K562 (cell line): ENCODE results near the gene CDKN1C. TPM values are rescaled to one million over a fixed set of nuclear protein-coding genes. Genes with fewer than 3 reads are reported as not detected.

Experiments
- ATAC-seq: fragments of 200-7000 bp; cut with Tn5 transposase; 3 replicates; pipeline ENCODE4 v1.9.1; 2020; ENCODE audit warnings: moderate library complexity
- BruUV-seq: library from RNA; stranded (reverse); fragments of 400-500 nt; replicated peaks from 2 replicates; lab custom pipeline; 2021; lab: Mats Ljungman, UMichigan
- CTCF ChIA-PET: fragments of 300-600 bp; formaldehyde crosslinking; extraction: SDS; loops from one replicate; lab custom pipeline; 2021; ENCODE audit warnings: low intra/inter-chr PET ratio; lab: Yijun Ruan, JAX
- POLR2A ChIA-PET: fragments of 300-600, 350-650 bp; sonication (Branson Sonifier 250); formaldehyde crosslinking; extraction: SDS; loops from one replicate; lab custom pipeline; 2021; ENCODE audit warnings: antibody characterized with exemption, inconsistent platforms; lab: Yijun Ruan, JAX
- DNase-seq, 4 experiments: peaks; one replicate each; pipeline versions ENCODE4 v3.0.0 to v3.0.0-alpha.2; 2011 to 2018; ENCODE audit warnings: low spot score in 3 of 4, mixed read lengths in 3 of 4; ENCODE audit errors: extremely low read depth in 1 of 4
- FAIRE-seq: peaks from 2 replicates; lab custom pipeline; 2011; peaks lifted over from hg19 to GRCh38; lab: Jason Lieb, UNC
- H2AFZ ChIP-seq: 2 replicates; pipeline ENCODE4 v1.6.0; 2011; ENCODE audit warnings: low read depth, low read length, control low read depth, inconsistent platforms
- H3K27ac ChIP-seq: fragments of 200-600 bp; 3 replicates; pipeline ENCODE4 v1.8.0; 2011; ENCODE audit warnings: low read depth, mild to moderate bottlenecking, control low read depth, inconsistent platforms, low read length, moderate library complexity, mixed read lengths; ENCODE audit errors: extremely low read depth
- H3K27me3 ChIP-seq, 2 experiments: fragments of 300-600 bp in 1 of 2; 2 replicates in 1 of 2; 3 replicates in 1 of 2; pipeline versions ENCODE4 v1.6.0 to v1.8.0; 2011; ENCODE audit warnings: inconsistent platforms in 2 of 2, low read length in 2 of 2, mild to moderate bottlenecking in 1 of 2, mixed read lengths in 1 of 2, moderate library complexity in 1 of 2; ENCODE audit not compliant: control insufficient read depth in 2 of 2, insufficient read depth in 2 of 2
- H3K36me3 ChIP-seq: fragments of 300-600 bp; 3 replicates; pipeline ENCODE4 v1.8.0; 2011; ENCODE audit warnings: mild to moderate bottlenecking, low read length, inconsistent platforms; ENCODE audit not compliant: control insufficient read depth, insufficient read depth
- H3K4me1 ChIP-seq, 2 experiments: fragments of 200-600 bp in 1 of 2; replicated peaks in 1 of 2; 2 replicates in 1 of 2; 3 replicates in 1 of 2; pipeline versions ENCODE4 v1.5.1 to v1.8.0; 2011; ENCODE audit warnings: inconsistent platforms in 2 of 2, low read length in 2 of 2, mild to moderate bottlenecking in 1 of 2, mixed read lengths in 1 of 2, moderate library complexity in 1 of 2; ENCODE audit not compliant: control insufficient read depth in 2 of 2, insufficient read depth in 2 of 2
- H3K4me2 ChIP-seq: 2 replicates; pipeline ENCODE4 v1.6.1; 2011; ENCODE audit warnings: low read length, control low read depth, inconsistent platforms, mixed read lengths; ENCODE audit not compliant: insufficient read depth
- H3K4me3 ChIP-seq: fragments of 200-600 bp; sonication (generic), shearing (Covaris generic); 2 replicates; pipeline ENCODE4 v1.5.1; 2016; ENCODE audit warnings: control low read depth, inconsistent platforms
- H3K79me2 ChIP-seq: fragments of 200-600 bp; 3 replicates; pipeline ENCODE4 v1.8.0; 2011; ENCODE audit warnings: low read length, inconsistent platforms; ENCODE audit not compliant: control insufficient read depth, insufficient read depth
- H3K9ac ChIP-seq, 2 experiments: 2 replicates each; pipeline versions ENCODE4 v1.6.0 to v1.6.1; 2011; ENCODE audit warnings: low read depth in 2 of 2, low read length in 2 of 2, control low read depth in 1 of 2, inconsistent platforms in 1 of 2, mild to moderate bottlenecking in 1 of 2, mixed read lengths in 1 of 2; ENCODE audit not compliant: insufficient read depth in 1 of 2
- H3K9me1 ChIP-seq: one replicate; pipeline ENCODE4 v1.6.0; 2011; ENCODE audit warnings: inconsistent platforms, mild to moderate bottlenecking, low read length, moderate library complexity; ENCODE audit not compliant: control insufficient read depth, insufficient read depth
- H3K9me3 ChIP-seq: replicated peaks from 2 replicates; pipeline ENCODE4 v1.5.1; 2011; ENCODE audit warnings: low read depth, low read length, inconsistent platforms; ENCODE audit not compliant: control insufficient read depth, insufficient read depth
- H4K20me1 ChIP-seq: replicated peaks from 2 replicates; pipeline ENCODE4 v1.6.1; 2011; ENCODE audit warnings: low read length, inconsistent platforms, mixed read lengths; ENCODE audit not compliant: control insufficient read depth, insufficient read depth
- DNMT1 ChIP-seq: fragments of 450-650 bp; IDR thresholded peaks from 2 replicates; pipeline ENCODE4 v1.6.1; 2016; ENCODE audit warnings: antibody characterized with exemption, mild to moderate bottlenecking
- DPF2 ChIP-seq: fragments of 450-650 bp; IDR thresholded peaks from 2 replicates; pipeline ENCODE4 v1.6.1; 2016
- ESRRB ChIP-seq: fragments of 250-450 bp; sonication (Bioruptor Pico); IDR thresholded peaks from 2 replicates; pipeline ENCODE4 v1.5.0; 2020; ENCODE audit warnings: mild to moderate bottlenecking, moderate library complexity, borderline replicate concordance
- GTF2B ChIP-seq: IDR thresholded peaks from 2 replicates; pipeline ENCODE4 v1.6.1; 2011; ENCODE audit not compliant: insufficient read length; ENCODE audit errors: extremely low read depth
- PBX2 ChIP-seq, 2 experiments: IDR thresholded peaks in 1 of 2; conservative IDR thresholded peaks in 1 of 2; 2 replicates each; pipeline ENCODE4 v1.6.1; 2016; ENCODE audit warnings: low read depth in 2 of 2, mild to moderate bottlenecking in 1 of 2, missing compliant biosample characterization in 1 of 2, missing genetic modification characterization in 1 of 2, moderate library complexity in 1 of 2
- POLR2G ChIP-seq: fragments of 200-400 bp; formaldehyde crosslinking; IDR thresholded peaks from 2 replicates; pipeline ENCODE4 v1.6.1; 2017; ENCODE audit warnings: low read depth, mild to moderate bottlenecking, antibody characterized with exemption, low read length, moderate library complexity
- POLR3G ChIP-seq: IDR thresholded peaks from 2 replicates; pipeline ENCODE4 v1.6.1; 2011; ENCODE audit not compliant: insufficient read length, insufficient replicate concordance; ENCODE audit errors: extremely low read depth
- SAFB2 ChIP-seq: fragments of 200-400 bp; formaldehyde crosslinking; IDR thresholded peaks from 2 replicates; pipeline ENCODE4 v1.6.1; 2018; ENCODE audit warnings: borderline replicate concordance, low read length, low read depth, moderate library complexity; ENCODE audit not compliant: severe bottlenecking
- USF2 ChIP-seq: sonication (generic); formaldehyde crosslinking; IDR thresholded peaks from 2 replicates; pipeline ENCODE4 v1.5.0; 2020; ENCODE audit warnings: missing genetic modification reagents
- YBX1 ChIP-seq: fragments of 450-650 bp; IDR thresholded peaks from 2 replicates; pipeline ENCODE4 v1.7.1; 2016; ENCODE audit warnings: mild to moderate bottlenecking
- ZNF444 ChIP-seq: fragments of 250-450 bp; sonication (Bioruptor Pico); IDR thresholded peaks from 2 replicates; pipeline ENCODE4 v1.4.0; 2020; ENCODE audit warnings: mild to moderate bottlenecking, moderate library complexity
- ZNF766 ChIP-seq: fragments of 200-800 bp; sonication (Bioruptor generic); conservative IDR thresholded peaks from 2 replicates; pipeline ENCODE4 v1.6.1; 2016; ENCODE audit warnings: missing genetic modification characterization, missing compliant biosample characterization
- WGBS: fragments of 100-300 bp; shearing (Covaris generic); methylation state at CpG from one replicate; pipeline ENCODE4 v1.1.6; 2016; ENCODE audit warnings: low coverage, mixed read lengths; ENCODE audit not compliant: insufficient coverage; ENCODE audit errors: missing lambda C conversion rate; 5-methylcytosine and 5-hydroxymethylcytosine counted together
- in situ Hi-C: fragments of 300-500 bp; cut with MboI; formaldehyde crosslinking; loops from 4 replicates; pipeline ENCODE4 v1.15.0; 2018; ENCODE audit warnings: inconsistent platforms, mixed read lengths
- intact Hi-C: fragments of 100-400 bp; cut with micrococcal nuclease; formaldehyde crosslinking; loops from 2 replicates; pipeline ENCODE4 v1.14.2; 2022
- polyA plus RNA-seq, 8 experiments: library from polyadenylated mRNA; depleted of rRNA in 4 of 8; stranded (reverse) in 5 of 8; unstranded in 3 of 8; fragments of >200 nt; fragmentation: Nextera tagmentation in 2 of 8; fragmentation: Illumina TruSeq in 1 of 8; extraction: Ambion mirVana in 2 of 8; extraction: Trizol in 1 of 8; gene quantifications; 2 replicates each; pipeline versions ENCODE4 v1.2.1 to v1.2.3, GENCODE V29; 2011 to 2014; ENCODE audit warnings: inconsistent platforms in 1 of 8, missing spikeins in 1 of 8
- total RNA-seq, 7 experiments: library from RNA; depleted of rRNA in 6 of 7; stranded (reverse); fragments of >200 nt in 6 of 7; fragmentation: Illumina TruSeq in 2 of 7; extraction: Trizol in 2 of 7; gene quantifications; 2 replicates each; pipeline versions ENCODE4 v1.2.1 to v1.2.3, GENCODE V29; 2011 to 2021; ENCODE audit warnings: low replicate concordance in 1 of 7

The CDKN1C gene
- total and polyA plus RNA-seq, 9 of the 15 experiments (the other 6 are each of a cell fraction or from before 2014, with no cell fraction given), result 2.8 to 21.1 (median 9.3) TPM

GRCh38 chr11:2838676-2839294 lies 46.8 kb downstream of the CDKN1C start (continued):
- TF ChIP-seq GTF2B, result no peak
- TF ChIP-seq DNMT1, result no peak
- TF ChIP-seq, all 486 proteins: peak for 0

GRCh38 chr11:2838091-2838490 lies 47.5 kb downstream of the CDKN1C start:
- Histone ChIP-seq H3K27ac (no peak overlapping the region), H3K27me3 (peaks cover 0 to 6% of the 10 kb centered on the region in 2 experiments; a peak in 2 of 5 replicates), H4K20me1 (no peaks in the 10 kb centered on the region), H3K9me1 (no peaks in the 10 kb centered on the region), H3K79me2 (no peaks in the 10 kb centered on the region), H3K36me3 (no peaks in the 10 kb centered on the region), H3K9ac (no peak overlapping the region), H3K4me1 (peaks cover 10 to 81% of the 10 kb centered on the region in 2 experiments), H2AFZ (no peak overlapping the region), H3K4me2 (no peak overlapping the region), H3K9me3 (no peaks in the 10 kb centered on the region), H3K4me3 (no peak overlapping the region)
- FAIRE-seq (no peak), ATAC-seq (no peak), DNase-seq (no peak)
- CTCF ChIA-PET, result no interaction called here
- intact Hi-C loops (no loop called here), in situ Hi-C loops (no loop called here)
- no TSS peak for BruUV-seq
- POLR2A ChIA-PET, result no interaction called here
- no peak for TF ChIP-seq POLR3G
- no peak for TF ChIP-seq ESRRB (CRISPR knock-in tag)
- TF ChIP-seq ZNF766 (CRISPR knock-in tag), result no peak
- no peak for TF ChIP-seq POLR2G
- no peak for TF ChIP-seq PBX2 (CRISPR knock-in tag; IDR thresholded peaks at IDR 0.05; ENCODE audit: low read depth)
- TF ChIP-seq PBX2 (tag; conservative IDR thresholded peaks at IDR 0.05; ENCODE audit: low read depth), result no peak
- no peak for TF ChIP-seq YBX1
- no peak for TF ChIP-seq DPF2
- TF ChIP-seq ZNF444, result no peak
- TF ChIP-seq SAFB2, result no peak
- no peak for TF ChIP-seq USF2
- WGBS, result 40% methylated on average over 11 of the region's 11 CpGs
